G401 (cell line): ENCODE results near the gene MRPL51. TPM values are rescaled to one million over a fixed set of nuclear protein-coding genes. Genes with fewer than 3 reads are reported as not detected.
"Not testable (repeated sequence)": the region's sequence is repeated elsewhere in the genome, so short reads cannot be mapped to it uniquely, and the experiment has no call there.

ENCODE experiments used
- DNase-seq: peaks from one replicate; pipeline ENCODE4 v3.0.0-alpha.2; 2015; ENCODE audit warnings: low spot score
- in situ Hi-C: cut with HindIII; loops from 2 replicates; pipeline ENCODE4 v1.10.0; 2016; ENCODE audit warnings: low sequenced_read_pairs, mixed read lengths
- total RNA-seq: library from RNA; depleted of rRNA; stranded (reverse); fragments of >200 nt; shearing (Covaris generic); gene quantifications from 2 replicates; pipeline ENCODE4 v1.2.3, GENCODE V29; 2014

MRPL51 gene
- total RNA-seq, 1 experiment from 2014 or later: 363 TPM

GRCh38 chr12:6493497-6494257 is 615 bp upstream of the MRPL51 start, which contains the start of gene NCAPD2:
Gene NCAPD2 (plus strand): TSS chr12:6494102. CDS start chr12:6495099, 997 bp downstream.
- in situ Hi-C loops: no loop called here
- peak; percentile 98 for DNase-seq

GRCh38 chr12:6490673-6491072 is 2.4 kb downstream of the MRPL51 start:
- DNase-seq, in situ Hi-C loops: not testable (repeated sequence)

GRCh38 chr12:6489449-6489848 is 3.6 kb downstream of the MRPL51 start:
- no peak for DNase-seq
- in situ Hi-C loops: no loop called here

GRCh38 chr12:6488240-6488639 is 4.8 kb downstream of the MRPL51 start:
- DNase-seq: no peak
- in situ Hi-C loops: no loop called here

GRCh38 chr12:6478416-6478815 is 14.6 kb downstream of the MRPL51 start:
- in situ Hi-C loops: no loop called here
- no peak for DNase-seq

- in situ Hi-C loops, DNase-seq: not testable (repeated sequence)
These were observed 15.3 kb downstream of the MRPL51 start for GRCh38 chr12:6477601-6478377.

- DNase-seq: no peak
- in situ Hi-C loops: no loop called here
These were observed 16.6 kb downstream of the MRPL51 start for GRCh38 chr12:6476489-6476888.

GRCh38 chr12:6475233-6475975 is 17.7 kb downstream of the MRPL51 start:
- DNase-seq, in situ Hi-C loops: not testable (repeated sequence)

GRCh38 chr12:6472491-6472890 is 20.6 kb downstream of the MRPL51 start:
- in situ Hi-C loops: no loop called here
- no peak for DNase-seq

GRCh38 chr12:6471989-6472360 is 21.1 kb downstream of the MRPL51 start:
- no peak for DNase-seq
- in situ Hi-C loops: no loop called here

- DNase-seq: peak; percentile 96
- in situ Hi-C loops: no loop called here
These were observed 22.5 kb downstream of the MRPL51 start, which contains the start of gene VAMP1 for GRCh38 chr12:6470375-6471163. Gene VAMP1 (minus strand): TSS chr12:6470677. CDS start chr12:6470531, 146 bp downstream.

GRCh38 chr12:6469609-6470374 is 23.3 kb downstream of the MRPL51 start:
- in situ Hi-C loops: no loop called here
- peak; percentile 23 for DNase-seq

- in situ Hi-C loops: no loop called here
- DNase-seq: no peak
These were observed 24.0 kb downstream of the MRPL51 start for GRCh38 chr12:6469092-6469491.

GRCh38 chr12:6468283-6468575 is 24.8 kb downstream of the MRPL51 start:
- DNase-seq: no peak
- in situ Hi-C loops: no loop called here

- DNase-seq, in situ Hi-C loops: not testable (repeated sequence)
These were observed 25.3 kb downstream of the MRPL51 start for GRCh38 chr12:6467571-6468282.

GRCh38 chr12:6466751-6467150 is 26.3 kb downstream of the MRPL51 start:
- in situ Hi-C loops, DNase-seq: not testable (repeated sequence)

- in situ Hi-C loops: no loop called here
These were observed 26.9 kb downstream of the MRPL51 start for GRCh38 chr12:6466184-6466573.

More at GRCh38 chr12:6466184-6466573, 26.9 kb downstream of the MRPL51 start:
- DNase-seq: no peak
